Ishikawa (cell line): Measurements from ENCODE around the gene TRAPPC3.

ENCODE experiments used
- CEBPB ChIP-seq: IDR thresholded peaks from 2 replicates; pipeline ENCODE4 v1.6.1; 2012
- EGR1 ChIP-seq: IDR thresholded peaks from 2 replicates; pipeline ENCODE4 v1.6.1; 2012
- EP300 ChIP-seq: IDR thresholded peaks from 2 replicates; pipeline ENCODE4 v1.6.1; 2012; ENCODE audit warnings: borderline replicate concordance
- FOXM1 ChIP-seq: IDR thresholded peaks from 2 replicates; pipeline ENCODE4 v1.6.1; 2012; ENCODE audit warnings: low read depth, borderline replicate concordance
- NFIC ChIP-seq: IDR thresholded peaks from 2 replicates; pipeline ENCODE4 v1.6.1; 2012
- RAD21 ChIP-seq: IDR thresholded peaks from 2 replicates; pipeline ENCODE4 v1.6.1; 2012; ENCODE audit warnings: low read depth
- REST ChIP-seq: IDR thresholded peaks from 2 replicates; pipeline ENCODE4 v1.6.1; 2012; ENCODE audit warnings: low read depth, mild to moderate bottlenecking
- TAF1 ChIP-seq: IDR thresholded peaks from 2 replicates; pipeline ENCODE4 v1.6.1; 2012; ENCODE audit warnings: low read depth, mild to moderate bottlenecking
- TCF12 ChIP-seq: IDR thresholded peaks from 2 replicates; pipeline ENCODE4 v1.6.1; 2012; ENCODE audit warnings: low read depth
- TEAD4 ChIP-seq: IDR thresholded peaks from 2 replicates; pipeline ENCODE4 v1.6.1; 2012
- USF1 ChIP-seq: IDR thresholded peaks from 2 replicates; pipeline ENCODE4 v1.6.1; 2012
- YY1 ChIP-seq: IDR thresholded peaks from 2 replicates; pipeline ENCODE4 v1.6.1; 2012; ENCODE audit warnings: low read depth
- ZBTB7A ChIP-seq: IDR thresholded peaks from 2 replicates; pipeline ENCODE4 v1.6.1; 2012; ENCODE audit warnings: low read depth

- TF ChIP-seq YY1 (no peak), REST (no peak), EGR1 (no peak), TEAD4 (no peak), ZBTB7A (no peak), TAF1 (no peak), RAD21 (no peak), EP300 (no peak), NFIC (no peak), USF1 (no peak), CEBPB (no peak), TCF12 (no peak), FOXM1 (no peak)
Observed at GRCh38 chr1:36124404-36125128, 24.7 kb downstream of the TRAPPC3 start.
